ENCODE measurements around the gene PROSER3. TPM values are rescaled to one million over a fixed set of nuclear protein-coding genes. Genes with fewer than 3 reads are reported as not detected.

Gene PROSER3
- total RNA-seq, 1 donor from 2014 or later = 63.4 TPM

DNA sequence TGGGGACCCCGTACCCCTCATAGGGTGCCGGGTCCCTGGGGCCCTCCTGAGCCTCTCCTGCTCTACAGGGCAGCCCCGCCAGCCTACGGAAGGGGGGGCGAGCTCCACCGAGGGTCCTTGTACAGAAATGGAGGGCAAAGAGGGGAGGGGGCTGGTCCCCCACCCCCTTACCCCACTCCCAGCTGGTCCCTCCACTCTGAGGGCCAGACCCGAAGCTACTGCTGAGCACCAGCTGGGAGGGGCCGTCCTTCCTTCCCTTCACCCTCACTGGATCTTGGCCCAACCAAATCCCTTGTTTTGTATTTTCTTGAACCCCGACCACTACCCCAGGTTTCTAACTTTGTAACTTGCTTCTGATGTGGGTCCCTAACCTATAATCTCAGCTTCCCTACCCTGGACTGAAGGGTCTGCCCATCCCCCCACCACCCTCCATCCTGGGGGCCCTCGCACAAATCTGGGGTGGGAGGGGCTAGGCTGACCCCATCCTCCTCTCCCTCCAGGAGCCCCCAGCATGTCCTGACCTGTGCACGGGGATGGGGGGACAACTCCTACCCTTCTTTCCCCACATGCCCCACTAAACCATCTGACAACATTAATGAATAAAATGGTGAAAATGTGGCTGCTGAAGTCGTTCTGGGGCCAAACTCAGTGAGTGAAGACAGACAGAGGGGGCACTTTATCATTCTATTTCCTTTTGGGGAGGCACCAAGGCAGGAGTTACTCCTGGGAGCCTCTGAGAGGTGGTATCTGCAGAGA, 30.4 kb downstream of the PROSER3 start:
- no peaks in the 10 kb centered on the region for H3K9me3 Mint-ChIP-seq
- H3K27ac Mint-ChIP-seq (ENCODE audit: unreplicated experiment) = no peak overlapping the region
- TF ChIP-seq, protein P1, sequence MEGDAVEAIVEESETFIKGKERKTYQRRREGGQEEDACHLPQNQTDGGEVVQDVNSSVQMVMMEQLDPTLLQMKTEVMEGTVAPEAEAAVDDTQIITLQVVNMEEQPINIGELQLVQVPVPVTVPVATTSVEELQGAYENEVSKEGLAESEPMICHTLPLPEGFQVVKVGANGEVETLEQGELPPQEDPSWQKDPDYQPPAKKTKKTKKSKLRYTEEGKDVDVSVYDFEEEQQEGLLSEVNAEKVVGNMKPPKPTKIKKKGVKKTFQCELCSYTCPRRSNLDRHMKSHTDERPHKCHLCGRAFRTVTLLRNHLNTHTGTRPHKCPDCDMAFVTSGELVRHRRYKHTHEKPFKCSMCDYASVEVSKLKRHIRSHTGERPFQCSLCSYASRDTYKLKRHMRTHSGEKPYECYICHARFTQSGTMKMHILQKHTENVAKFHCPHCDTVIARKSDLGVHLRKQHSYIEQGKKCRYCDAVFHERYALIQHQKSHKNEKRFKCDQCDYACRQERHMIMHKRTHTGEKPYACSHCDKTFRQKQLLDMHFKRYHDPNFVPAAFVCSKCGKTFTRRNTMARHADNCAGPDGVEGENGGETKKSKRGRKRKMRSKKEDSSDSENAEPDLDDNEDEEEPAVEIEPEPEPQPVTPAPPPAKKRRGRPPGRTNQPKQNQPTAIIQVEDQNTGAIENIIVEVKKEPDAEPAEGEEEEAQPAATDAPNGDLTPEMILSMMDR (conservative IDR thresholded peaks at IDR 0.05) = no peak
- H3K36me3 Mint-ChIP-seq (ENCODE audit: low read depth) = no peaks in the 10 kb centered on the region
- no peaks in the 10 kb centered on the region for H3K27me3 Mint-ChIP-seq (ENCODE audit: low read depth)
- peaks cover under 1% of the 10 kb centered on the region for H3K4me1 Mint-ChIP-seq
- no peak overlapping the region for H3K4me3 Mint-ChIP-seq
- DNase-seq (ENCODE audit: low read depth, low spot score) = no peak

DNA sequence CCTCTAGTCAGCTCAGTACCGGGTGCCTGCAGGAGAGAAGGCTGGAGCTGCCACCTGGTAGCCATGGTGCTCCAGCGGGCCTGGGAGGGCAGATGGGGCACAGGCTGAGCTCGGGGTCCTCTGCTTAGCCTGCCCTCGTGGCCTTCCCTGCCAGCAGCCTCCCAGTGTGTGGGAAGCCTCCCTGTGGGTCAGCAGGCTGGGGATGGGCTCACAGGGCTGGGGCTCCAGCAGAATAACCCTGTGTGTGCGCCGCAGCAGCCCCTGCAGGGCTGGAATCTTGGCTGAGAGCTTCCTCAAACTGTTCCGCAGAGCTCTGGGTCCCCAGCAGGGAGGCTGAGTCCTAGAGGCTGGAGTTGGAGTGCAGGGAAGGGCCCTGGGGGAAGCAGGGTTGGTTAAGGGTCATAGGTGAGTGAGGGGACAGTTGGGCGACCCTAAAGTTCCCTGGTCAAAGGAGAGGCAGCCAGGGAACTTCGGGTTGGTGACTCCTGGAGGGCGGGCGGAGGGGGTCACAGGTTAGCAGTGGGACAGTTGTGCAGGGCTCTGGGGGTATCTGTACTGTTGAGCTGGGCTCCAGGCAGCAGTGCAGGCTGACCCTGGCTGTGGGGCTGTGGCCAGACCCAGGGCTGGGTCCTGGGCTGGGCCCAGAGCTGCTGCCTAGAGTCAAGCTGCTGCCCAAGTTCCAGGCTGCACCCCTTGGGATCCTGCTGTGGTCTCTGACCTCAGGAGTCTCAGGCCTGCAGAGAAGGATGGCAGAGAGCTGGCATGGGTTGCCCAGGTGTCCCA, 31.4 kb downstream of the PROSER3 start:
- DNase-seq (ENCODE audit: low read depth, low spot score) = no peak
- Mint-ChIP-seq H3K27ac (ENCODE audit: unreplicated experiment) (no peak overlapping the region), H3K9me3 (no peaks in the 10 kb centered on the region), H3K36me3 (ENCODE audit: low read depth) (no peaks in the 10 kb centered on the region), H3K27me3 (ENCODE audit: low read depth) (peaks cover 4% of the 10 kb centered on the region), H3K4me1 (no peaks in the 10 kb centered on the region), H3K4me3 (no peak overlapping the region)
- TF ChIP-seq, protein P1 (conservative IDR thresholded peaks at IDR 0.05) = no peak

DNA sequence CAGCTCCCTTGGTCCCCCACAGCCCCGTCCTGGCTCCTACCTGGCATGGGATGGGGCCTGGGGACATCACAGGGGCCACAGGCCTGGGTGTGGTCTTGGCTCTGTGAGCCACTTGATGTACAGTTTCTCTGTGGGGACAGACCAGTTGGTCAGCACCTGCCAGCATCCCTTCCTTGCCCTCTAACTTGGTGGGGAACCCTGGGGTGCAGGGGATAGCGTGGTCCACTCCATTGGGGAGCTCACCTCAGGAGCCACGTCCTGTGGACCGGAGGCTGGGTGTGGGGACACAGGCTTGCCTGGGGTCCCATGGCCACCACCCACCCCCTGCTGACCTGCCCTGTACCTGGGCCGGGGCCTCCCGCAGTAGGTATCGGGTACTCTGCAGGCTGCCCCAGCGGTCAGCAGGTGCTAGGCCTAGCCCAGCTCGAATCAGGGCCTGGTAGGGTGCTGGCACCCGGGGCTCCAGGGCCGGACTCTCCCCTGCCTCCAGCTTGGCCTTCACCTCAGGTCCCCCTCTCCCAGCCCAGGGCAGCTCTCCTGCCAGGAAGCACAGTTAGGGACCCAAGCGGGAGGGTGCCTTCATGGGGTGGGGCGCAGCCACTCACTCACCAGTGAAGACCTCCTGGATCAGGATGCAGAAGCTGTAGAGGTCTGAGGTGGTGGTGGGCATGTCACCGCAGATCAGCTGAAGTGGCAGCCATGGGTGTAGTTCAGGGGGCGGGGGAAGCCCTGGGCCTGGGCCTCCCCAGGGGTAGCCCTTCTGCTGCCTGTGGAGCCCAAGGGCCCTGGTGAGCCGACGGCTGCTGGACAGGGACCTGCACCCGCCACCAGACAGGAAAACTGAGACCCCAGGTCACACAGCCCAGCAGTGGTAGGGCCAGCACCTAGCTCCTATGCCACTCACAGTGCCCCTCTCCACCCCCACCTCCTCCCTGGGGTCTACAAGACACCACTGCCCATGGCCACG, 32.3 kb downstream of the PROSER3 start:
- Mint-ChIP-seq H3K36me3 (ENCODE audit: low read depth) (no peaks in the 10 kb centered on the region), H3K4me1 (no peaks in the 10 kb centered on the region), H3K27ac (ENCODE audit: unreplicated experiment) (no peak overlapping the region), H3K27me3 (ENCODE audit: low read depth) (peaks cover 8% of the 10 kb centered on the region), H3K4me3 (no peak overlapping the region), H3K9me3 (no peaks in the 10 kb centered on the region)
- TF ChIP-seq, protein P1 (conservative IDR thresholded peaks at IDR 0.05) = no peak
- DNase-seq (ENCODE audit: low read depth, low spot score) = no peak

DNA sequence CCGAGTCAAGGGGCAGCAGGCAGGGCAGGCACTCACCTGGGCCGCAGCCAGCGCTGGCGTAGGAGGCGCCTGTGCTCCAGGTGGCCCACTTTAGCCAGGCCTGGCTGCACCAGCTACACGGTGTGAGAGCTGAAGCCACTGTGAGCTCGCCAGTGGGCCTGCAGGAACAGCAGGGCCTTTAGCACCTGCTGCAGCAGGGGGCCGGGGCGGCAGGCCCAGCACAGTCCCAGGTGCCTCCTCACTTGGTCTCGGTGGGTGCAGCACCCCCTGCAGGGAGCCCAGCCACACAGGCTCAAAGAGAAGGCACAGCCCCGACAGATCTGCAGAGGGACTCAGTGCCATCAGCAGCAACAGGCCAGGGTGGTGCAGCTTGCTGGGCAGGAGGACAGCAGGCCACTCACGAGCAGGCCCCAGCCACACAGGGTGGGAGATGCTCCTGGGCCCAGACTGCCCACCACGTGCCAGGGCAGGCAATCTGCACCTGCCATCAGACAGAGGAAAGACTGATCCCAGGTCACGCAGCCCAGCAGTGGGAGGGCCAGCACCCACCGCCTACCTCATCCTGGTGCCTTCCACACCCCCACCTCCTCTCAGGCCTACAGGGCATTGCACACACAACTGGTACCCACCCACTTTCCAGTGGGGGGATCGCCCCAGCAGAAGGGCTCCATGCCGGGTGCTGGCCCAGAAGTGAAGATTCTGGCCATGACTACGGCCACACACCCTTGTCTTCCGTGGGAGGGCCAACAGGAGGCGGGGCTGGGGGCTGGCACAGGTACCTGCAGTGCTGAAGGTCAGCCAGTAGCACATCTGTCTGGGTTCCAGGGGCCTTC, 33.2 kb downstream of the PROSER3 start:
- TF ChIP-seq, protein P1 (conservative IDR thresholded peaks at IDR 0.05) = no peak
- Mint-ChIP-seq H3K4me1 (no peaks in the 10 kb centered on the region), H3K36me3 (ENCODE audit: low read depth) (no peaks in the 10 kb centered on the region), H3K27ac (ENCODE audit: unreplicated experiment) (no peak overlapping the region), H3K27me3 (ENCODE audit: low read depth) (peaks cover 15% of the 10 kb centered on the region), H3K9me3 (no peaks in the 10 kb centered on the region), H3K4me3 (no peak overlapping the region)
- no peak for DNase-seq (ENCODE audit: low read depth, low spot score)

Measured in neural crest cell (in vitro differentiated cells).